Measurements from ENCODE around the gene EFNB2. TPM values are rescaled to one million over a fixed set of nuclear protein-coding genes. Genes with fewer than 3 reads are reported as not detected.

EFNB2 gene
- polyA plus RNA-seq, 3 donors: not detected

DNA sequence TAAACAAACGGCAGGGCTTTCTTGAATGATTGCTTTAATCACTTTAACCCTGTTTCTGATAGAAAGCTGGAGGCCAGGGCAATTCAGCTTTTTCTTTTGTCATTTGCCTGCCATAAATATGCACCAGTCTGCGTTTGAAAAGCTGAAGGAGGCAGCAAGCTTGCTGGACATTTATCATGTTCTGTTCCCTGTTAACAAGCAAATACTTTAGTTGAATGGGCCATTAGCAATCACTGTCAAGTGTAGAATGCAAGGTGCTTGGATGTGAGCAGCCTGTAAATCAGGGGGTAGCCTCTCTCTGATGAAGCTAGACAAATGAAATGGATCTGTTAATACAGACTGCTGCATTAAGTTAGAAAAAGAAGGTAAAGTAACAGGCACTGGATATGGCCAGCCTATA is 7.6 kb downstream of the EFNB2 start:
- Histone ChIP-seq H3K27ac (ENCODE audit: low read depth in 1 of 2, low read length in 2 of 2) (no peak overlapping the region), H3K27me3 (ENCODE audit: control insufficient read depth in 2 of 2, insufficient read depth in 2 of 2, low read length in 2 of 2) (peaks cover 50 to 56% of the 10 kb centered on the region in 2 donors), H3K79me2 (ENCODE audit: insufficient read depth, low read length) (no peaks in the 10 kb centered on the region), H3K4me3 (replicated peaks in 1 of 3; ENCODE audit: low read depth in 2 of 3, low read length in 3 of 3) (no peak overlapping the region), H3K4me1 (ENCODE audit: control insufficient read depth in 1 of 2, insufficient read depth in 2 of 2, low read length in 2 of 2) (peaks cover 0 to 2% of the 10 kb centered on the region in 2 donors), H3K4me2 (replicated peaks; ENCODE audit: extremely low read depth, low read length, poor library complexity, severe bottlenecking) (no peak overlapping the region), H2AFZ (ENCODE audit: insufficient read depth, low read depth, low read length, poor library complexity, severe bottlenecking) (no peak overlapping the region), H3K9me3 (replicated peaks in 1 of 2; ENCODE audit: control insufficient read depth in 1 of 2, insufficient read depth in 1 of 2, low read length in 2 of 2) (peaks cover 0 to 7% of the 10 kb centered on the region in 2 donors), H3K36me3 (replicated peaks in 1 of 2; ENCODE audit: control insufficient read depth in 1 of 2, insufficient read depth in 2 of 2, low read length in 2 of 2) (no peaks in the 10 kb centered on the region), H4K20me1 (ENCODE audit: insufficient read depth, low read length) (no peaks in the 10 kb centered on the region), H3K9ac (ENCODE audit: insufficient read depth, low read length, poor library complexity, severe bottlenecking) (no peak overlapping the region)
- Mint-ChIP-seq H3K27ac (no peak overlapping the region), H3K4me3 (no peak overlapping the region), H3K27me3 (ENCODE audit: low read depth in 3 of 3) (peaks cover 38 to 66% (median 41%) of the 10 kb centered on the region in 3 donors), H3K36me3 (peaks cover 0 to 2% of the 10 kb centered on the region in 2 donors), H3K4me1 (peaks cover 4% of the 10 kb centered on the region), H3K9me3 (peaks cover 0 to 2% (median 1%) of the 10 kb centered on the region in 7 donors)
- TF ChIP-seq, protein P1, sequence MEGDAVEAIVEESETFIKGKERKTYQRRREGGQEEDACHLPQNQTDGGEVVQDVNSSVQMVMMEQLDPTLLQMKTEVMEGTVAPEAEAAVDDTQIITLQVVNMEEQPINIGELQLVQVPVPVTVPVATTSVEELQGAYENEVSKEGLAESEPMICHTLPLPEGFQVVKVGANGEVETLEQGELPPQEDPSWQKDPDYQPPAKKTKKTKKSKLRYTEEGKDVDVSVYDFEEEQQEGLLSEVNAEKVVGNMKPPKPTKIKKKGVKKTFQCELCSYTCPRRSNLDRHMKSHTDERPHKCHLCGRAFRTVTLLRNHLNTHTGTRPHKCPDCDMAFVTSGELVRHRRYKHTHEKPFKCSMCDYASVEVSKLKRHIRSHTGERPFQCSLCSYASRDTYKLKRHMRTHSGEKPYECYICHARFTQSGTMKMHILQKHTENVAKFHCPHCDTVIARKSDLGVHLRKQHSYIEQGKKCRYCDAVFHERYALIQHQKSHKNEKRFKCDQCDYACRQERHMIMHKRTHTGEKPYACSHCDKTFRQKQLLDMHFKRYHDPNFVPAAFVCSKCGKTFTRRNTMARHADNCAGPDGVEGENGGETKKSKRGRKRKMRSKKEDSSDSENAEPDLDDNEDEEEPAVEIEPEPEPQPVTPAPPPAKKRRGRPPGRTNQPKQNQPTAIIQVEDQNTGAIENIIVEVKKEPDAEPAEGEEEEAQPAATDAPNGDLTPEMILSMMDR (IDR thresholded peaks at IDR 0.05): no peak
- 100% methylated on average over 2 of the region's 2 CpGs for WGBS (ENCODE audit: insufficient coverage)
- no peak for DNase-seq
- intact Hi-C loops (cut with micrococcal nuclease): no loop called here

DNA sequence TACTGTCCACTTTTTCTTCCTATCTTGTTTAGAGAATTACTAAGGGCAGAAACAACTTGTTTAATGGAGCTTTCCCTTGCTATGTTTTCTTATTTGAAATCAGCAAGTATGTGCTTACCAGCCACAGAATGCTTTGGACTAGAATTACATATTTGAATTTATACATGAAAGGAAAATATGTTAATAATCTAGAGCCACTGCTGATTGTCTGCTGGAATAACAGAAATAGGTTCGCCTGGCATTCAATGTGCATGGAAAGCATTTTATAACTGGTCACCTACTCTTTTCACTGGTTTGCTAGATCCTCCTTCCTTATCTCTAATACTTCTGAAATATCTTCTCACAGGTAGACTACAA is 8.0 kb downstream of the EFNB2 start:
- H3K4me3 Mint-ChIP-seq: no peak overlapping the region
- H3K4me2 ChIP-seq (replicated peaks; ENCODE audit: extremely low read depth, low read length, poor library complexity, severe bottlenecking): no peak overlapping the region
- H3K4me3 ChIP-seq (replicated peaks in 1 of 3; ENCODE audit: low read depth in 2 of 3, low read length in 3 of 3): no peak overlapping the region
- H3K79me2 ChIP-seq (ENCODE audit: insufficient read depth, low read length): no peaks in the 10 kb centered on the region
- H3K9me3 Mint-ChIP-seq: peaks cover 0 to 2% (median 0%) of the 10 kb centered on the region in 7 donors
- no peak overlapping the region for H3K27ac ChIP-seq (ENCODE audit: low read depth in 1 of 2, low read length in 2 of 2)
- H3K4me1 ChIP-seq (ENCODE audit: control insufficient read depth in 1 of 2, insufficient read depth in 2 of 2, low read length in 2 of 2): no peaks in the 10 kb centered on the region
- no peak for DNase-seq
- H3K9ac ChIP-seq (ENCODE audit: insufficient read depth, low read length, poor library complexity, severe bottlenecking): no peak overlapping the region
- H2AFZ ChIP-seq (ENCODE audit: insufficient read depth, low read depth, low read length, poor library complexity, severe bottlenecking): no peak overlapping the region
- H3K4me1 Mint-ChIP-seq: peaks cover under 1% of the 10 kb centered on the region
- no peaks in the 10 kb centered on the region for H3K36me3 Mint-ChIP-seq
- TF ChIP-seq, protein P1 (IDR thresholded peaks at IDR 0.05): no peak
- no peaks in the 10 kb centered on the region for H4K20me1 ChIP-seq (ENCODE audit: insufficient read depth, low read length)
- no peaks in the 10 kb centered on the region for H3K36me3 ChIP-seq (replicated peaks in 1 of 2; ENCODE audit: control insufficient read depth in 1 of 2, insufficient read depth in 2 of 2, low read length in 2 of 2)
- H3K27ac Mint-ChIP-seq: no peak overlapping the region
- no CpG with 5 or more reads among the region's 1 CpG for WGBS (ENCODE audit: insufficient coverage)
- H3K9me3 ChIP-seq (replicated peaks in 1 of 2; ENCODE audit: control insufficient read depth in 1 of 2, insufficient read depth in 1 of 2, low read length in 2 of 2): peaks cover 0 to 5% of the 10 kb centered on the region in 2 donors
- H3K27me3 Mint-ChIP-seq (ENCODE audit: low read depth in 3 of 3): peaks cover 34 to 65% (median 37%) of the 10 kb centered on the region in 3 donors
- intact Hi-C loops (cut with micrococcal nuclease): no loop called here
- H3K27me3 ChIP-seq (ENCODE audit: control insufficient read depth in 2 of 2, insufficient read depth in 2 of 2, low read length in 2 of 2): peaks cover 50 to 52% of the 10 kb centered on the region in 2 donors

All from CD14-positive monocyte (primary cell).